Activated gamma-delta T cell treated with Interleukin-2 at 50 U/mL for 16 hours (primary cell): Measurements from ENCODE around the gene FBXL7.

Experiments used
- DNase-seq: peaks from one replicate; pipeline ENCODE4 v3.0.0-alpha.2; 2020

Gene FBXL7

DNA sequence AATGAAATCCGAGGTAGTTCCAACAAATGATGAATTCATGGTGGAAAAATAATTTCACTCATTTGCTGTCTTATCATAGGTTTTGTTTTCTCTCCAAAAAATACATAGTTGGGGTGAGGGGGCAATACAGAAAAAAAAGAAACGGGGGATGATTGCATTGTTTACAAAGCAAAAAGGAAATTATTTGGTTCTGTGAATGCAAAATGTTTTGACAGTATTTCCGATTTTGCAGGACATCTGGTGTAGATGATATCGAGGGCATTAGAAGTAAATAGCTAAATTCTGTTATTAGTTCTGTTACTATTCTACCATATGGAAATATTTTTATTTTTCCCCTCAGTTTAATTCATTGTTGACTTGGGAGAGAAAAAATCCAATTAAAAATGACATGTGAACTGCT is 477.9 kb downstream of the FBXL7 start:
- no peak for DNase-seq

- DNase-seq: no peak
Observed at GRCh38 chr5:15980835-15981234, 480.9 kb downstream of the FBXL7 start.

DNA sequence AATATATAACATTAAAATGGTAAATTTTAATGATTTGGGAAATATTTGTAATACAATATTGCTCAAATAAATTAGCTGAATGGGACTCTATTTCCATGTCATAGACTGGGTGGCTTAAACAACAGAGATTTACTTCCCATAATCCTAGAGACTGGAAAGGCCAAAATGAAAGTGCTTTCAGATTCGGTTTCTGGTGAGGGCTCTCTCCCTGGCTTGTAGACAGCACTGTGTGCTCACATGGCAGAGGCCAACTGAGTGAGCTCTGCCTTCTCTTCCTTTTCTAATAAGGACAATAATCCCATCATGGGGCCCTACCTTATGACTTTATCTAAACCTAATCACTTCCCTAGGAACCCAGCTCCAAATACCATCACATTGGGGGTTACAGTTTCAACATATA is 483.4 kb downstream of the FBXL7 start:
- no peak for DNase-seq
